Vagina (tissue), 2 donors: Measurements from ENCODE around the gene MEGF6. TPM values are rescaled to one million over a fixed set of nuclear protein-coding genes. Genes with fewer than 3 reads are reported as not detected.

ENCODE experiments used
- DNase-seq, 2 donors: peaks; one replicate each; pipeline ENCODE4 v3.0.0-alpha.2; 2017; ENCODE audit errors: extremely low spot score in 2 of 2
- H3K27ac ChIP-seq: fragments of 200-600 bp; sonication (generic); one replicate; pipeline ENCODE4 v1.5.1; 2019
- H3K27me3 ChIP-seq: fragments of 200-600 bp; sonication (generic); one replicate; pipeline ENCODE4 v1.5.1; 2019
- H3K36me3 ChIP-seq, 2 donors: fragments of 200-600 bp; sonication (generic); one replicate each; pipeline ENCODE4 v1.5.1; 2017 to 2019
- H3K4me1 ChIP-seq: fragments of 200-600 bp; sonication (generic); one replicate; pipeline ENCODE4 v1.5.1; 2019
- H3K4me3 ChIP-seq, 2 donors: fragments of 200-600 bp; sonication (generic); 1 replicate in 1 of 2; 2 replicates in 1 of 2; pipeline ENCODE4 v1.5.1; 2016 to 2019
- H3K9me3 ChIP-seq: fragments of 200-600 bp; sonication (generic); one replicate; pipeline ENCODE4 v1.5.1; 2019
- POLR2A ChIP-seq, 2 donors: fragments of 450-650 bp; IDR thresholded peaks; one replicate each; pipeline ENCODE4 v1.6.1; 2017; ENCODE audit warnings: antibody characterized with exemption in 2 of 2, mild to moderate bottlenecking in 2 of 2, moderate library complexity in 2 of 2
- POLR2AphosphoS5 ChIP-seq, 2 donors: sonication (generic); formaldehyde crosslinking; IDR thresholded peaks; one replicate each; pipeline ENCODE4 v1.9.0; 2017; ENCODE audit warnings: antibody characterized with exemption in 2 of 2, mild to moderate bottlenecking in 2 of 2, low read depth in 1 of 2; ENCODE audit not compliant: insufficient read depth in 1 of 2
- intact Hi-C: fragments of 100-400 bp; cut with DNase I; formaldehyde crosslinking; loops from one replicate; pipeline ENCODE4 v1.15.1; 2023
- total RNA-seq: library from RNA; depleted of rRNA; stranded (reverse); fragments of >200 nt; gene quantifications from one replicate; pipeline ENCODE4 v1.2.3, GENCODE V29; 2016
- TF ChIP-seq, protein P1 (sequence below), 3 experiments: fragments of 450-650 bp in 2 of 3; fragments of 200-600 bp in 1 of 3; sonication (generic) in 1 of 3; IDR thresholded peaks; one replicate each; pipeline ENCODE4 v1.5.1; 2017 to 2019; ENCODE audit warnings: antibody characterized with exemption in 3 of 3, mild to moderate bottlenecking in 2 of 3, moderate library complexity in 2 of 3

The MEGF6 gene
- total RNA-seq, 1 donor from 2014 or later, result 37.6 TPM

DNA sequence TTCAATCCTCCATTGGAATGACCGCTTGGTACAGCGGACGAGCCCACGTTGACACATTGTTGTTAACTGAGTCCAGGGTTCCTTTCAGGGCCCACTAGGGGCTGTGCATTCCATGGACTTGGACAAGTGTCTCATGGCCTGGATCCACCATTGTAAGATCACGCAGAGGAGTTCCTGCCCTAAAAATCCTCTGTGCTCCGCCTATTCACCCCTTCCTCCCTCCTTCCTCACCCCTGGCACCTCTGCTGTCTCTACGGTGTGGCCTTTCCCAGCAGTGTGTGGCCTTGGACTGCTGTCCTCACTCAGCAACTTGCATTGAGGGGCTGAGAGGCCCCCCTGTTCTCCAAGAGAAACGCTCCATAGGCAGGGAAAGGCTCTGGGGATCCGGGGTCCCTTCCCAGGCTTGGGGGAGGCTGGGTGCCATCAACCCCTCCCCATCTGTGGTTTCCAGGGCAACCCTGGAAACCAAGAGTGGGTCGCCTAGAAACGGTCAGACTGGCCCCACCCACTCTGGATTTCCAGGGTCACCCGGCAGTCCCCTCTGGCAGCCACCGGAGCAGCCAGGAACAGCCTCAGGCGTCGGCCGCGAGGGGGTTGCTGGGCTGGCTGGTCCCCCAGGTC, 50.9 kb downstream of the MEGF6 start:
- H3K27me3 ChIP-seq, result no peaks in the 10 kb centered on the region
- no peak overlapping the region for H3K27ac ChIP-seq
- intact Hi-C loops, result no loop called here

DNA sequence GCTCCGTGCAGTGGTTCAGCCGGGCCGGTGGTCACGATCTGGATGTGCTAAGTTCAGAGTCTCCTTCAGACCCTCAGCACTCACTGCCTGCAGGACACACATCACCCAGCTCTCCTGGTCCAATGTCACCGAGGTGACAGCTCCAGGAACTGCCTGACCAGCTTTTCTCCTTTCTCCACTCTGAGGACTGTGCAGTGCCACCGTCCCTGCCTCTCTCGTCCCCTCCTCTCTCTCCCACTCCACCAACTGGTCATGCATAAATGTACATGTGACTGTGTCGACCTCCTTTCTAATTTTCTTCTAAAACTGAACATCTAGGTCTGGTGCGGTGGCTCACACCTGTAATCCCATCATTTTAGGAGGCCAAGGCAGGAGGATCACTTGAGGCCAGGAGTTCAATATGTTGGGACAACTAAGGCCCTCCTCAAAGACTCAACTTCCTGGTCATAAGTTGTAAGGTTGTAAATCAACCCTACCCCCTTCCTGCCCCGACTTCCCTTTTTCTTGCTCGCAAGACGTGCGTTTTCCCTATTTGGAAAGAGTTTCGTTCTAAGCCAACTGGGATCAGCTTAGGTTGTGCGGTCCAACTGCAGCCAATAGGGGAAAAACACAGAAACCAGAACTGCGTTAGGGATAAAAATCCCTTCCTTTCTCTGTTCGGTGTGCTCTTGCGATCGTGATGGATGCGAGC, 53.1 kb downstream of the MEGF6 start:
- no peak for DNase-seq
- intact Hi-C loops, result no loop called here
- Histone ChIP-seq H3K27me3 (no peaks in the 10 kb centered on the region), H3K4me1 (peaks cover 22% of the 10 kb centered on the region), H3K36me3 (no peaks in the 10 kb centered on the region), H3K4me3 (no peak overlapping the region), H3K9me3 (no peaks in the 10 kb centered on the region), H3K27ac (no peak overlapping the region)
- no peak for TF ChIP-seq POLR2AphosphoS5 (IDR thresholded peaks at IDR 0.05; ENCODE audit: insufficient read depth in 1 of 2, low read depth in 1 of 2)
- TF ChIP-seq, protein P1, sequence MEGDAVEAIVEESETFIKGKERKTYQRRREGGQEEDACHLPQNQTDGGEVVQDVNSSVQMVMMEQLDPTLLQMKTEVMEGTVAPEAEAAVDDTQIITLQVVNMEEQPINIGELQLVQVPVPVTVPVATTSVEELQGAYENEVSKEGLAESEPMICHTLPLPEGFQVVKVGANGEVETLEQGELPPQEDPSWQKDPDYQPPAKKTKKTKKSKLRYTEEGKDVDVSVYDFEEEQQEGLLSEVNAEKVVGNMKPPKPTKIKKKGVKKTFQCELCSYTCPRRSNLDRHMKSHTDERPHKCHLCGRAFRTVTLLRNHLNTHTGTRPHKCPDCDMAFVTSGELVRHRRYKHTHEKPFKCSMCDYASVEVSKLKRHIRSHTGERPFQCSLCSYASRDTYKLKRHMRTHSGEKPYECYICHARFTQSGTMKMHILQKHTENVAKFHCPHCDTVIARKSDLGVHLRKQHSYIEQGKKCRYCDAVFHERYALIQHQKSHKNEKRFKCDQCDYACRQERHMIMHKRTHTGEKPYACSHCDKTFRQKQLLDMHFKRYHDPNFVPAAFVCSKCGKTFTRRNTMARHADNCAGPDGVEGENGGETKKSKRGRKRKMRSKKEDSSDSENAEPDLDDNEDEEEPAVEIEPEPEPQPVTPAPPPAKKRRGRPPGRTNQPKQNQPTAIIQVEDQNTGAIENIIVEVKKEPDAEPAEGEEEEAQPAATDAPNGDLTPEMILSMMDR (IDR thresholded peaks at IDR 0.05), result no peak
- TF ChIP-seq POLR2A (IDR thresholded peaks at IDR 0.05), result no peak

More for the DNA sequence above, 50.9 kb downstream of the MEGF6 start:
- no peak for TF ChIP-seq POLR2A (IDR thresholded peaks at IDR 0.05)
- TF ChIP-seq POLR2AphosphoS5 (IDR thresholded peaks at IDR 0.05; ENCODE audit: insufficient read depth in 1 of 2, low read depth in 1 of 2), result no peak
- TF ChIP-seq, protein P1 (IDR thresholded peaks at IDR 0.05), result no peak
- Histone ChIP-seq H3K4me1 (peaks cover 14% of the 10 kb centered on the region), H3K9me3 (no peaks in the 10 kb centered on the region), H3K4me3 (no peak overlapping the region), H3K36me3 (no peaks in the 10 kb centered on the region)
- DNase-seq, result no peak

DNA sequence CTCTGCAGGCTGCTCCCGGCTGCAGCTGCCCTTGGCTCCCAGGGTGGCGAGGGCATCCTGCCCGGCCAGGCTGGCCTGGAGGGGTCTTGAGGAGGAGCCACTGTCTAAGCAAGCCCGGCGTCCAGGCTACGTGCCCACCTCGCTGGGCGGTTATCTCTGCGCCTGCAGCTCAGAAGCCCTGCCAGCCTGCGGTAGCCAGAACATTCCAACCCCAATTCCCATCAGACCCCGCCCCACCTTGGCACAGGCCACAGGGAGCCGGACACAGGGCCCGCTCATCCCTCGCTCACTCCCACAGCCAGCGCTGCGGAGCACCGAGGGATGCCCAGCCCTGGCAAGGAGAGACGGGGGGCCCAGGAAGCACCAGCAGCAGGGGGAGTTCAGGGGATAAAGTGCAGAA, 53.9 kb downstream of the MEGF6 start:
- TF ChIP-seq POLR2AphosphoS5 (IDR thresholded peaks at IDR 0.05; ENCODE audit: insufficient read depth in 1 of 2, low read depth in 1 of 2) (no peak), POLR2A (IDR thresholded peaks at IDR 0.05) (no peak)
- TF ChIP-seq, protein P1 (IDR thresholded peaks at IDR 0.05), result no peak
- H3K27me3 ChIP-seq, result no peaks in the 10 kb centered on the region
- no peaks in the 10 kb centered on the region for H3K36me3 ChIP-seq
- DNase-seq, result no peak
- no peaks in the 10 kb centered on the region for H3K9me3 ChIP-seq
- H3K27ac ChIP-seq, result no peak overlapping the region
- no peak overlapping the region for H3K4me3 ChIP-seq
- intact Hi-C loops, result no loop called here
- H3K4me1 ChIP-seq, result peaks cover 29% of the 10 kb centered on the region

DNA sequence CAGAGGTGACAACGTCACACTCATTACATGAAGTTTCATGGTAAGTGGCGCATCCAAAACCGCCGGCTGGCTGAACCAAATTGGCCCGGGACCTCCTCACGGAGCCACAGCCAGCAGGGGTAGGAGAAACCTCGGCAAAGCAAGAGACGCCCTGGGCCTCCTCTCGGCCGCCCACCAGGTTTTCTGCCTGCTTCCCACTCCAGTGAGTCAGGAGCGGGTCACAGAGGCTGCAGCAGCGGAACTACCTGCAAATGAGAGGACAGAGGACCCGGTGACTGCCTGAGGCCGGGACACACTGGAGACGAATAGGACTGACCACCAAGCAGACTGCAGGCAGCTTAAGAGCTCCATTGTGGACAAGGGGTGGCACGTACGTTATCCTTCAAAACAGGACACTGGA, 55.0 kb downstream of the MEGF6 start:
- Histone ChIP-seq H3K9me3 (no peaks in the 10 kb centered on the region), H3K27me3 (no peaks in the 10 kb centered on the region), H3K4me3 (no peak overlapping the region), H3K36me3 (no peaks in the 10 kb centered on the region), H3K4me1 (peaks cover 29% of the 10 kb centered on the region), H3K27ac (no peak overlapping the region)
- DNase-seq, result no peak
- intact Hi-C loops, result no loop called here
- TF ChIP-seq POLR2A (IDR thresholded peaks at IDR 0.05), result no peak
- TF ChIP-seq POLR2AphosphoS5 (IDR thresholded peaks at IDR 0.05; ENCODE audit: insufficient read depth in 1 of 2, low read depth in 1 of 2), result no peak
- TF ChIP-seq, protein P1 (IDR thresholded peaks at IDR 0.05), result no peak
